GM18951 (cell line): Measurements from ENCODE around the gene NUDT16L1.

Experiments used
- POLR2A ChIP-seq: IDR thresholded peaks from 4 replicates; pipeline ENCODE4 v1.6.1; 2011; ENCODE audit warnings: mild to moderate bottlenecking; ENCODE audit not compliant: insufficient read length, insufficient read depth; ENCODE audit errors: extremely low read depth
- in situ Hi-C: fragments of 300-500 bp; cut with MboI; formaldehyde crosslinking; loops from one replicate; pipeline ENCODE4 v1.12.0; 2022; ENCODE audit warnings: low sequenced_read_pairs, mixed read lengths, inconsistent platforms; ENCODE audit not compliant: unreplicated experiment

NUDT16L1 gene

DNA sequence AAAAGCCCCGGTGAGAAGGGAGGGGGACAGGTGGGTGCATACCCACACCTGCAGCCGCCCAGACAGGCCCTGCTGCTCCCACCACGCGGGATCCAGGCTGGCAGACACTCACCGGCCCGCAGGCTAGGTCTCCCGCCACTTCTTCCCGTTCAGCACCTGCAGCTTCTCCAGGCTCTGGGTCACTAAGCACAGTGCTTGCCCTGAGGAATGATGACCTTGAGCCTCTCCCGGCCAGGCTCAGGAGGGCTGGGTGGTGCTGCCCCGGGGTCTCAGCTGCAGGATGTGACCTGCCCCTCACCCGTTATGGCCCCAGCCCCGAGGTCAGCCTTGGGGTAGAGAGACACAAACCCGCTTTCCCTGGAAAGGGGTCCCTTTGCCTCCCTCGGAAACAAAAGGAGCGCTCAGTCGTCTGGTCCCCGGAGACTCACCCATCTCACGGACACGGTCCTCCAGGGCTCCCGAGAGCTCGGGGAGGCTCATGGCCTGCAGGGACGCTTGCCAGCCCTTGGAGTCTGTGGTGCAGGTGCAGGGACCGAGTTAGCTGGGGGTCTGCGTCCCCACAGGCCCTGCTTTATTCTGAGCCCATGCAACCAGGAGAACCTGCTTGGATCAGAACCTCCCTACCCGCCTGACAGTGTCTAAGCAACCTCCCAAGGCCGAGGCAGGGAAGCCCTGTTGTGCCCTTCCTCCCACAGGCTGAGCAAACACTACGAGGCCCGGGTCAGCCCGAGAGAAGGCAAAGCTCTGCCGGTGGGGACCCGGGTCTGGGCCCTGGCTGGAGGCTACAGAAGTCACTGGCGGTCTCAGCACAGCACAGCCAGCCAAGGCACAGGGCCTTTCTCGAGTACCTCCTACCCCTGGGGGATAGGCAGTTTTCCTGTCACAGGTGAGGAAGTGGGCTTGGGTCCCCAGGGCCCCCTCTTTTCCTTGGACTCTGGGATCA lies 3.8 kb downstream of the NUDT16L1 start:
- TF ChIP-seq POLR2A: no peak
- in situ Hi-C loops: no loop called here

- TF ChIP-seq POLR2A: peak; percentile 4
- in situ Hi-C loops: no loop called here
These were observed 4.5 kb downstream of the NUDT16L1 start for GRCh38 chr16:4697848-4698291.

- in situ Hi-C loops: no loop called here
- TF ChIP-seq POLR2A: peak; percentile 7
These were observed 5.1 kb downstream of the NUDT16L1 start for GRCh38 chr16:4698321-4699045.

DNA sequence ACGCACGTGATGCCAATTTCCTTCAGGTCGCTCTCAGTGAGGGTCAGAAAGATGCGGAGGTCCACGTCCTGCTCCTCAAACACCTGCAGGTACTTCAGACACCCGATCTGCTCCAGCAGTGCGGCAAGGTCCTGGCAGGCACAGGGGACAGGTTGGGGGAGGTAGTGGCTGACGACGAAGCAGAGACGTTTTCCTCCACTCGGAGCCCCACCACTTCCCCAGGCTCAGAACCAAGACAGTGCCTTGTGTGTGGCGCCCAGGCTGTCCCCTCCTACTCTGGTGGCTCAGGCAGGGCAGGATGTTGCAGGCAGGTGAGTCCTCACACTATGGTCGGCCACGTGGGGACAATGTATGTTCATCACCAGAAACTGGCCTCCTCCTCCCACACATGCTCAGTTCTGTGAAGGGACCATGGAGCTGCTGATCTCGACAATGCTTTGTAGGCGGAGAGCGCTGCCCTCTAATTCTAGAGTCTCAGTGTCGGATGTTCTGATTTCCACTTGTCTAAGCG lies 5.7 kb downstream of the NUDT16L1 start:
- no peak for TF ChIP-seq POLR2A
- in situ Hi-C loops: no loop called here

DNA sequence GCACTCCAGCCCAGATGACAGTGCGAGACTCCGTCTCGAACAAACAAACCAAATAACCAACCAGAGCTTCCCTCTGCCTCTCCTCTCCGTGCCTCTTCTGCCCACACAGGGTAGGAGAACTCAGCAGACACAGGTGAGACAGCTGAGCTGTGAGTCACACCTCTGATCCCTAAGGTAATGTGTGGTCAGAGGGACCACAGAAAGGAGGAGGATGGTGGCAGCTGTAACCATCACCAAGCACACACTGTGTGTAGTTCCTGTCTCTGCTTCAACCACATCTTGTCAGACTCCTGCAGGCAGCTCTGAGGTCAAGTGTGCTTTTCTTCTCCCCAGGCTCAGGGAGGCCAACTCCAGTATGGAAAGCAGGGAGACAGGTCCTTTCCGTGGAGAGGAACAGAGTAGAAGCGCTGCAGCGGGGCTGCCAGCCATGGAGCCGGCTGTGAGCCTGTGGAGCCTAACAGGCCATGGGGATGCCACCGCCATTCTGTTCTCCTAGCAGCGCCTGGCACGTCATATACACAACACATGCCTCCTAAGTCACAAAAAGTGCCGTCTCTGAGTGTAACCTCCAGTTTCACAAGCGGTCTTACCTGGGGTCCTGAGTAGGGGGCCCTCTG lies 7.1 kb downstream of the NUDT16L1 start:
- no peak for TF ChIP-seq POLR2A
- in situ Hi-C loops: no loop called here

- TF ChIP-seq POLR2A: no peak
- in situ Hi-C loops: no loop called here
These were observed 7.8 kb downstream of the NUDT16L1 start for GRCh38 chr16:4700997-4701743.

GRCh38 chr16:4701791-4702465 lies 8.6 kb downstream of the NUDT16L1 start:
- in situ Hi-C loops: no loop called here
- no peak for TF ChIP-seq POLR2A

- in situ Hi-C loops: no loop called here
- TF ChIP-seq POLR2A: no peak
These were observed 9.1 kb downstream of the NUDT16L1 start for GRCh38 chr16:4702466-4702808.

- TF ChIP-seq POLR2A: no peak
These were observed 10.5 kb downstream of the NUDT16L1 start for GRCh38 chr16:4703906-4704305.

DNA sequence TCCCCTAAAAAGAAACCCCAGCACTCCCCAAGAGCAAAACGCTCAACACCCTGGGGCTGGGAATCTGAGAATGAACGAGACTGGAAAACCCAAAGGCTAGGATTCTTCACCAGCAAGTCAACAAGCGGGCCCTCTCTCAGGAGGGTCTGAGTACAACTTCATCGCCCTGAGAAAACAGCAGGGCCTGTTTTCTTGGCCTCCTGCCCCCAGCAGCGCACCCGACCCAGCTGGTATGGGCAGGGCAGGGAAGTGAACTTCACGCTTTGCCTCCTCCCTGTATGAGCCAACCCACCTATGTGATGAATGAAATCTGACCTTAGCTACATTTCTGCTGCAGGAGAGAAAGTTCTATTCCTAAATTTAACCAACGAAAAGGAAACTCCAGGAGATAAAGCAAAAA lies 11.1 kb downstream of the NUDT16L1 start:
- in situ Hi-C loops: no loop called here
- TF ChIP-seq POLR2A: no peak

More at GRCh38 chr16:4703906-4704305, 10.5 kb downstream of the NUDT16L1 start:
- in situ Hi-C loops: no loop called here

DNA sequence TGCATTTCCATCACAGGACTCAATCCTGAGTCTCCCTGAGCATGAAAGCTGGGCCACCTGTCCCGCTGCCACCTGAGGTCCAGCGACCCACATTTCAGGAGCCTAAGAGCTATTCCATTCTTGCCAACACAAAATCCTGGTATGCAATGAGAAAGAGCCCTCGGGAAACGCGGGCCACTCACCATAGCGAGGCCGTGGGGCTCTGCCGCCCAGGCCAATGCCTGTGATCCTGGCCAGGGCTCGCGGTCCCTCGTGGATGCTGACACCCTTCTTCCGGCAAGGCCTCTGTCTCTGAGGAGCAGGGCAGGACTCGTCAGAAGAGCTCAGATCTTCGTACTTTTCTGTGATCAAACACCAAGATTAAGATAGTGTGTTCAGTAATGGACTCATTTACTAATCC lies 11.6 kb downstream of the NUDT16L1 start:
- in situ Hi-C loops: no loop called here

GRCh38 chr16:4706871-4707270 lies 13.5 kb downstream of the NUDT16L1 start:
- TF ChIP-seq POLR2A: no peak
- in situ Hi-C loops: no loop called here

More for the DNA sequence above, 11.6 kb downstream of the NUDT16L1 start:
- TF ChIP-seq POLR2A: no peak
